K562 (cell line): ENCODE measurements around the gene ADGRD1. TPM values are rescaled to one million over a fixed set of nuclear protein-coding genes. Genes with fewer than 3 reads are reported as not detected.

Experiments
- CBFA2T2 ChIP-seq: fragments of 450-650 bp; conservative IDR thresholded peaks from 2 replicates; pipeline ENCODE4 v1.6.1; 2017; ENCODE audit warnings: mild to moderate bottlenecking
- FOS ChIP-seq: IDR thresholded peaks from 3 replicates; pipeline ENCODE4 v1.6.1; 2011; ENCODE audit not compliant: insufficient read length; ENCODE audit errors: extremely low read depth
- L3MBTL2 ChIP-seq: fragments of 450-650 bp; IDR thresholded peaks from 2 replicates; pipeline ENCODE4 v1.6.1; 2016; ENCODE audit warnings: mild to moderate bottlenecking, moderate library complexity
- NELFE ChIP-seq: IDR thresholded peaks from 2 replicates; pipeline ENCODE4 v1.6.1; 2011; ENCODE audit warnings: mild to moderate bottlenecking; ENCODE audit not compliant: insufficient read depth, insufficient read length
- PYGO2 ChIP-seq: fragments of 450-650 bp; IDR thresholded peaks from 2 replicates; pipeline ENCODE4 v1.6.1; 2016; ENCODE audit warnings: mild to moderate bottlenecking, missing genetic modification characterization, moderate library complexity, missing compliant biosample characterization
- RAD51 ChIP-seq: fragments of 450-650 bp; IDR thresholded peaks from 2 replicates; pipeline ENCODE4 v1.7.1; 2016; ENCODE audit warnings: low read depth, mild to moderate bottlenecking, borderline replicate concordance
- polyA plus RNA-seq, 8 experiments: library from polyadenylated mRNA; depleted of rRNA in 4 of 8; stranded (reverse) in 5 of 8; unstranded in 3 of 8; fragments of >200 nt; fragmentation: Nextera tagmentation in 2 of 8; fragmentation: Illumina TruSeq in 1 of 8; extraction: Ambion mirVana in 2 of 8; extraction: Trizol in 1 of 8; gene quantifications; 2 replicates each; pipeline versions ENCODE4 v1.2.1 to v1.2.3, GENCODE V29; 2011 to 2014; ENCODE audit warnings: inconsistent platforms in 1 of 8, missing spikeins in 1 of 8
- total RNA-seq, 7 experiments: library from RNA; depleted of rRNA in 6 of 7; stranded (reverse); fragments of >200 nt in 6 of 7; fragmentation: Illumina TruSeq in 2 of 7; extraction: Trizol in 2 of 7; gene quantifications; 2 replicates each; pipeline versions ENCODE4 v1.2.1 to v1.2.3, GENCODE V29; 2011 to 2021; ENCODE audit warnings: low replicate concordance in 1 of 7
- TF ChIP-seq, protein P1 (sequence below): fragments of 450-650 bp; IDR thresholded peaks from 2 replicates; pipeline ENCODE4 v1.6.1; 2016; ENCODE audit warnings: mild to moderate bottlenecking, moderate library complexity
- TF ChIP-seq, protein P2 (sequence below): fragments of 200-800 bp; sonication (Bioruptor generic); IDR thresholded peaks from 2 replicates; pipeline ENCODE4 v1.6.1; 2017; ENCODE audit warnings: missing genetic modification characterization, missing compliant biosample characterization
- TF ChIP-seq, protein P3 (sequence below): fragments of 250-450 bp; sonication (Bioruptor Pico); IDR thresholded peaks from 2 replicates; pipeline ENCODE4 v1.8.0; 2022; ENCODE audit warnings: inconsistent platforms
- TF ChIP-seq, protein P4 (sequence below): IDR thresholded peaks from 2 replicates; pipeline ENCODE4 v1.6.1; 2011; ENCODE audit not compliant: insufficient read length; ENCODE audit errors: extremely low read depth

ADGRD1 gene
- total and polyA plus RNA-seq, 9 of the 15 experiments (the other 6 are each of a cell fraction or from before 2014, with no cell fraction given), result 1.7 to 11.7 (median 3.3) TPM

DNA sequence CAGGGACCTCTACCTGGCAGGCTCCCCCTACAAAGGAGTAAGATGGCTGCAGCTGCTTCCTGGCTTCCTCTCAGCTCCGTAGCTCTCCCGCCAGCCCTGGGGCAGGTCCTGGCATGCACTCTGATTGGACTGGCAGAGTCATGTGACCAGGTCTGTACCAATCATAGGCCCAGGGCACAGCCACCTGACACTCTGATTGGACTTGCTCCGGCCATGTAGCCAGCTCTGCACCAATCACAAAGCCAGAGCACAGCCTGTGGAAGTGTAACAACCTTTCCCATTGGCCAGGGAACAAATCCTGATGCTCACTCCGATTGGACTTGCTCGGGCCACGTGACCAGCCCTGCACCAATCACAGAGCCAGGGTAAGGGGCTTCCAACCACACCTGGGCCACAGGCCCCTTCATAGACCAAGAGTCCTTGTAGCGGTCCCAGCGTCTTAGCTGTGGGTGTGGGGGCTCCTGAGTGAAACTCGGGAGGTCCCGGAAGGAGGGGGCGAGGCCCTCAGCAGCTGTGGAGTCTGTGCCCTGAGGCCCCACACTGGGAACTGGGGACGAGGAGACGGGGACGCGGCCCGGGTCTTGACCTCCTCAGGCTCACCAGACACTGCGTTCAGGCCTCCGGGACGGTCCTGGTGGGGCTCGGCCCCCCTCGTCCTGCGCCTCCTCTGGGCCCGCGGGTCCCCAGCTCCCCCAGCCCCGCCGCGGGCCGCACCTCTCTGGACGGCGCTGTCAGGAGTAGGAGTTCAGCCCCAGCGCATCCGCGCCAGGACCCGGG, 210.6 kb downstream of the ADGRD1 start (continued):
- TF ChIP-seq, protein P1, sequence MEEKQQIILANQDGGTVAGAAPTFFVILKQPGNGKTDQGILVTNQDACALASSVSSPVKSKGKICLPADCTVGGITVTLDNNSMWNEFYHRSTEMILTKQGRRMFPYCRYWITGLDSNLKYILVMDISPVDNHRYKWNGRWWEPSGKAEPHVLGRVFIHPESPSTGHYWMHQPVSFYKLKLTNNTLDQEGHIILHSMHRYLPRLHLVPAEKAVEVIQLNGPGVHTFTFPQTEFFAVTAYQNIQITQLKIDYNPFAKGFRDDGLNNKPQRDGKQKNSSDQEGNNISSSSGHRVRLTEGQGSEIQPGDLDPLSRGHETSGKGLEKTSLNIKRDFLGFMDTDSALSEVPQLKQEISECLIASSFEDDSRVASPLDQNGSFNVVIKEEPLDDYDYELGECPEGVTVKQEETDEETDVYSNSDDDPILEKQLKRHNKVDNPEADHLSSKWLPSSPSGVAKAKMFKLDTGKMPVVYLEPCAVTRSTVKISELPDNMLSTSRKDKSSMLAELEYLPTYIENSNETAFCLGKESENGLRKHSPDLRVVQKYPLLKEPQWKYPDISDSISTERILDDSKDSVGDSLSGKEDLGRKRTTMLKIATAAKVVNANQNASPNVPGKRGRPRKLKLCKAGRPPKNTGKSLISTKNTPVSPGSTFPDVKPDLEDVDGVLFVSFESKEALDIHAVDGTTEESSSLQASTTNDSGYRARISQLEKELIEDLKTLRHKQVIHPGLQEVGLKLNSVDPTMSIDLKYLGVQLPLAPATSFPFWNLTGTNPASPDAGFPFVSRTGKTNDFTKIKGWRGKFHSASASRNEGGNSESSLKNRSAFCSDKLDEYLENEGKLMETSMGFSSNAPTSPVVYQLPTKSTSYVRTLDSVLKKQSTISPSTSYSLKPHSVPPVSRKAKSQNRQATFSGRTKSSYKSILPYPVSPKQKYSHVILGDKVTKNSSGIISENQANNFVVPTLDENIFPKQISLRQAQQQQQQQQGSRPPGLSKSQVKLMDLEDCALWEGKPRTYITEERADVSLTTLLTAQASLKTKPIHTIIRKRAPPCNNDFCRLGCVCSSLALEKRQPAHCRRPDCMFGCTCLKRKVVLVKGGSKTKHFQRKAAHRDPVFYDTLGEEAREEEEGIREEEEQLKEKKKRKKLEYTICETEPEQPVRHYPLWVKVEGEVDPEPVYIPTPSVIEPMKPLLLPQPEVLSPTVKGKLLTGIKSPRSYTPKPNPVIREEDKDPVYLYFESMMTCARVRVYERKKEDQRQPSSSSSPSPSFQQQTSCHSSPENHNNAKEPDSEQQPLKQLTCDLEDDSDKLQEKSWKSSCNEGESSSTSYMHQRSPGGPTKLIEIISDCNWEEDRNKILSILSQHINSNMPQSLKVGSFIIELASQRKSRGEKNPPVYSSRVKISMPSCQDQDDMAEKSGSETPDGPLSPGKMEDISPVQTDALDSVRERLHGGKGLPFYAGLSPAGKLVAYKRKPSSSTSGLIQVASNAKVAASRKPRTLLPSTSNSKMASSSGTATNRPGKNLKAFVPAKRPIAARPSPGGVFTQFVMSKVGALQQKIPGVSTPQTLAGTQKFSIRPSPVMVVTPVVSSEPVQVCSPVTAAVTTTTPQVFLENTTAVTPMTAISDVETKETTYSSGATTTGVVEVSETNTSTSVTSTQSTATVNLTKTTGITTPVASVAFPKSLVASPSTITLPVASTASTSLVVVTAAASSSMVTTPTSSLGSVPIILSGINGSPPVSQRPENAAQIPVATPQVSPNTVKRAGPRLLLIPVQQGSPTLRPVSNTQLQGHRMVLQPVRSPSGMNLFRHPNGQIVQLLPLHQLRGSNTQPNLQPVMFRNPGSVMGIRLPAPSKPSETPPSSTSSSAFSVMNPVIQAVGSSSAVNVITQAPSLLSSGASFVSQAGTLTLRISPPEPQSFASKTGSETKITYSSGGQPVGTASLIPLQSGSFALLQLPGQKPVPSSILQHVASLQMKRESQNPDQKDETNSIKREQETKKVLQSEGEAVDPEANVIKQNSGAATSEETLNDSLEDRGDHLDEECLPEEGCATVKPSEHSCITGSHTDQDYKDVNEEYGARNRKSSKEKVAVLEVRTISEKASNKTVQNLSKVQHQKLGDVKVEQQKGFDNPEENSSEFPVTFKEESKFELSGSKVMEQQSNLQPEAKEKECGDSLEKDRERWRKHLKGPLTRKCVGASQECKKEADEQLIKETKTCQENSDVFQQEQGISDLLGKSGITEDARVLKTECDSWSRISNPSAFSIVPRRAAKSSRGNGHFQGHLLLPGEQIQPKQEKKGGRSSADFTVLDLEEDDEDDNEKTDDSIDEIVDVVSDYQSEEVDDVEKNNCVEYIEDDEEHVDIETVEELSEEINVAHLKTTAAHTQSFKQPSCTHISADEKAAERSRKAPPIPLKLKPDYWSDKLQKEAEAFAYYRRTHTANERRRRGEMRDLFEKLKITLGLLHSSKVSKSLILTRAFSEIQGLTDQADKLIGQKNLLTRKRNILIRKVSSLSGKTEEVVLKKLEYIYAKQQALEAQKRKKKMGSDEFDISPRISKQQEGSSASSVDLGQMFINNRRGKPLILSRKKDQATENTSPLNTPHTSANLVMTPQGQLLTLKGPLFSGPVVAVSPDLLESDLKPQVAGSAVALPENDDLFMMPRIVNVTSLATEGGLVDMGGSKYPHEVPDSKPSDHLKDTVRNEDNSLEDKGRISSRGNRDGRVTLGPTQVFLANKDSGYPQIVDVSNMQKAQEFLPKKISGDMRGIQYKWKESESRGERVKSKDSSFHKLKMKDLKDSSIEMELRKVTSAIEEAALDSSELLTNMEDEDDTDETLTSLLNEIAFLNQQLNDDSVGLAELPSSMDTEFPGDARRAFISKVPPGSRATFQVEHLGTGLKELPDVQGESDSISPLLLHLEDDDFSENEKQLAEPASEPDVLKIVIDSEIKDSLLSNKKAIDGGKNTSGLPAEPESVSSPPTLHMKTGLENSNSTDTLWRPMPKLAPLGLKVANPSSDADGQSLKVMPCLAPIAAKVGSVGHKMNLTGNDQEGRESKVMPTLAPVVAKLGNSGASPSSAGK, result 0 out of 2 replicates have a peak, but pooled peaks have one; percentile 35
- peak; percentile 86 for TF ChIP-seq FOS
- peak; percentile 56; the same call in 1 of the 2 replicates for TF ChIP-seq PYGO2 (tag)
- TF ChIP-seq, protein P2, sequence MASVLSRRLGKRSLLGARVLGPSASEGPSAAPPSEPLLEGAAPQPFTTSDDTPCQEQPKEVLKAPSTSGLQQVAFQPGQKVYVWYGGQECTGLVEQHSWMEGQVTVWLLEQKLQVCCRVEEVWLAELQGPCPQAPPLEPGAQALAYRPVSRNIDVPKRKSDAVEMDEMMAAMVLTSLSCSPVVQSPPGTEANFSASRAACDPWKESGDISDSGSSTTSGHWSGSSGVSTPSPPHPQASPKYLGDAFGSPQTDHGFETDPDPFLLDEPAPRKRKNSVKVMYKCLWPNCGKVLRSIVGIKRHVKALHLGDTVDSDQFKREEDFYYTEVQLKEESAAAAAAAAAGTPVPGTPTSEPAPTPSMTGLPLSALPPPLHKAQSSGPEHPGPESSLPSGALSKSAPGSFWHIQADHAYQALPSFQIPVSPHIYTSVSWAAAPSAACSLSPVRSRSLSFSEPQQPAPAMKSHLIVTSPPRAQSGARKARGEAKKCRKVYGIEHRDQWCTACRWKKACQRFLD (CRISPR knock-in tag), result peak; percentile 34; the same call in 1 of the 2 replicates
- TF ChIP-seq, protein P3, sequence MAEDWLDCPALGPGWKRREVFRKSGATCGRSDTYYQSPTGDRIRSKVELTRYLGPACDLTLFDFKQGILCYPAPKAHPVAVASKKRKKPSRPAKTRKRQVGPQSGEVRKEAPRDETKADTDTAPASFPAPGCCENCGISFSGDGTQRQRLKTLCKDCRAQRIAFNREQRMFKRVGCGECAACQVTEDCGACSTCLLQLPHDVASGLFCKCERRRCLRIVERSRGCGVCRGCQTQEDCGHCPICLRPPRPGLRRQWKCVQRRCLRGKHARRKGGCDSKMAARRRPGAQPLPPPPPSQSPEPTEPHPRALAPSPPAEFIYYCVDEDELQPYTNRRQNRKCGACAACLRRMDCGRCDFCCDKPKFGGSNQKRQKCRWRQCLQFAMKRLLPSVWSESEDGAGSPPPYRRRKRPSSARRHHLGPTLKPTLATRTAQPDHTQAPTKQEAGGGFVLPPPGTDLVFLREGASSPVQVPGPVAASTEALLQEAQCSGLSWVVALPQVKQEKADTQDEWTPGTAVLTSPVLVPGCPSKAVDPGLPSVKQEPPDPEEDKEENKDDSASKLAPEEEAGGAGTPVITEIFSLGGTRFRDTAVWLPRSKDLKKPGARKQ (CRISPR knock-in tag), result no peak
- TF ChIP-seq NELFE, result no peak
- TF ChIP-seq L3MBTL2, result peak; percentile 66
- TF ChIP-seq CBFA2T2, result peak; percentile 51
- TF ChIP-seq, protein P4, sequence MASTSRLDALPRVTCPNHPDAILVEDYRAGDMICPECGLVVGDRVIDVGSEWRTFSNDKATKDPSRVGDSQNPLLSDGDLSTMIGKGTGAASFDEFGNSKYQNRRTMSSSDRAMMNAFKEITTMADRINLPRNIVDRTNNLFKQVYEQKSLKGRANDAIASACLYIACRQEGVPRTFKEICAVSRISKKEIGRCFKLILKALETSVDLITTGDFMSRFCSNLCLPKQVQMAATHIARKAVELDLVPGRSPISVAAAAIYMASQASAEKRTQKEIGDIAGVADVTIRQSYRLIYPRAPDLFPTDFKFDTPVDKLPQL, result no peak
- peak; percentile 92 for TF ChIP-seq RAD51
